Mesenchymal stem cell (in vitro differentiated cells and primary cell): ENCODE measurements around the gene CORO1C.

Experiments used
- DNase-seq: peaks from one replicate; pipeline ENCODE4 v3.0.0-alpha.2; 2013
- H2AFZ ChIP-seq: one replicate; pipeline ENCODE4 v1.6.1; 2013; ENCODE audit warnings: low read depth, mild to moderate bottlenecking, control low read depth, inconsistent platforms, low read length, moderate library complexity
- H2AK5ac ChIP-seq: 2 replicates; pipeline ENCODE4 v1.6.1; 2013; ENCODE audit warnings: low read length, moderate library complexity, mild to moderate bottlenecking, inconsistent platforms; ENCODE audit not compliant: severe bottlenecking
- H2BK120ac ChIP-seq: one replicate; pipeline ENCODE4 v1.6.1; 2013; ENCODE audit warnings: low read depth, mild to moderate bottlenecking, inconsistent platforms, low read length, moderate library complexity
- H2BK12ac ChIP-seq, 2 experiments: one replicate each; pipeline ENCODE4 v1.6.1; 2013; ENCODE audit warnings: inconsistent platforms in 2 of 2, low read length in 2 of 2, mild to moderate bottlenecking in 2 of 2, moderate library complexity in 2 of 2, control low read depth in 1 of 2
- H2BK15ac ChIP-seq: one replicate; pipeline ENCODE4 v1.6.1; 2013; ENCODE audit warnings: mild to moderate bottlenecking, low read depth, inconsistent platforms; ENCODE audit not compliant: poor library complexity, severe bottlenecking
- H2BK5ac ChIP-seq: 2 replicates; pipeline ENCODE4 v1.6.1; 2013; ENCODE audit warnings: low read depth, mild to moderate bottlenecking, low read length, control low read depth, inconsistent platforms; ENCODE audit not compliant: poor library complexity, severe bottlenecking
- H3K14ac ChIP-seq, 2 experiments: one replicate each; pipeline ENCODE4 v1.6.1; 2013; ENCODE audit warnings: inconsistent platforms in 2 of 2, low read length in 2 of 2, control low read depth in 1 of 2, mild to moderate bottlenecking in 1 of 2, moderate library complexity in 1 of 2
- H3K18ac ChIP-seq, 2 experiments: one replicate each; pipeline ENCODE4 v1.6.1; 2013; ENCODE audit warnings: inconsistent platforms in 2 of 2, low read length in 2 of 2, control low read depth in 1 of 2, low read depth in 1 of 2, mild to moderate bottlenecking in 1 of 2
- H3K23ac ChIP-seq, 2 experiments: one replicate each; pipeline ENCODE4 v1.6.1; 2013; ENCODE audit warnings: inconsistent platforms in 2 of 2, low read length in 2 of 2, mild to moderate bottlenecking in 2 of 2, moderate library complexity in 2 of 2, control low read depth in 1 of 2
- H3K27ac ChIP-seq: 2 replicates; pipeline ENCODE4 v1.5.1; 2013; ENCODE audit warnings: mild to moderate bottlenecking, moderate library complexity, low read length, control low read depth, inconsistent platforms; ENCODE audit not compliant: poor library complexity, severe bottlenecking
- H3K27me3 ChIP-seq, 2 experiments: 2 replicates each; pipeline versions ENCODE4 v1.6.1 to v1.7.0; 2013; ENCODE audit warnings: low read length in 2 of 2, mild to moderate bottlenecking in 2 of 2, moderate library complexity in 2 of 2, control low read depth in 1 of 2, inconsistent platforms in 1 of 2; ENCODE audit not compliant: control insufficient read depth in 1 of 2, insufficient read depth in 1 of 2
- H3K36me3 ChIP-seq, 2 experiments: 2 replicates each; pipeline versions ENCODE4 v1.6.1 to v1.7.0; 2013; ENCODE audit warnings: low read length in 2 of 2, control low read depth in 1 of 2, inconsistent platforms in 1 of 2, low read depth in 1 of 2, mild to moderate bottlenecking in 1 of 2; ENCODE audit not compliant: insufficient read depth in 2 of 2, control insufficient read depth in 1 of 2
- H3K4ac ChIP-seq, 2 experiments: one replicate each; pipeline ENCODE4 v1.6.1; 2013; ENCODE audit warnings: inconsistent platforms in 2 of 2, low read length in 2 of 2, mild to moderate bottlenecking in 2 of 2, moderate library complexity in 2 of 2, control low read depth in 1 of 2, low read depth in 1 of 2
- H3K4me1 ChIP-seq: 2 replicates; pipeline ENCODE4 v1.6.1; 2013; ENCODE audit warnings: low read depth, low read length, control low read depth; ENCODE audit not compliant: control insufficient read depth, insufficient read depth
- H3K4me2 ChIP-seq: 2 replicates; pipeline ENCODE4 v1.6.1; 2013; ENCODE audit warnings: low read length, mild to moderate bottlenecking, inconsistent platforms; ENCODE audit not compliant: poor library complexity, severe bottlenecking
- H3K4me3 ChIP-seq, 2 experiments: 2 replicates each; pipeline versions ENCODE4 v1.5.1 to v1.7.0; 2013; ENCODE audit warnings: low read length in 2 of 2, mild to moderate bottlenecking in 2 of 2, control low read depth in 1 of 2, low read depth in 1 of 2; ENCODE audit not compliant: insufficient read depth in 1 of 2
- H3K79me1 ChIP-seq: replicated peaks from 2 replicates; pipeline ENCODE4 v1.6.1; 2013; ENCODE audit warnings: mild to moderate bottlenecking, control low read depth, low read length, inconsistent platforms; ENCODE audit not compliant: poor library complexity, severe bottlenecking
- H3K9ac ChIP-seq: 2 replicates; pipeline ENCODE4 v1.7.0; 2013; ENCODE audit warnings: mild to moderate bottlenecking, low read length, moderate library complexity
- H3K9me3 ChIP-seq: 2 replicates; pipeline ENCODE4 v1.7.0; 2013; ENCODE audit warnings: mild to moderate bottlenecking, low read length; ENCODE audit not compliant: control insufficient read depth
- H4K8ac ChIP-seq: one replicate; pipeline ENCODE4 v1.6.1; 2013; ENCODE audit warnings: inconsistent platforms, mild to moderate bottlenecking, low read length, moderate library complexity
- H4K91ac ChIP-seq: one replicate; pipeline ENCODE4 v1.6.1; 2013; ENCODE audit warnings: mild to moderate bottlenecking, low read length, inconsistent platforms
- WGBS: methylation state at CpG from one replicate; pipeline ENCODE4 v1.1.7; 2013; ENCODE audit warnings: mixed read lengths; 5-methylcytosine and 5-hydroxymethylcytosine counted together

Gene CORO1C

GRCh38 chr12:108647585-108648287, 83.6 kb downstream of the CORO1C start:
- H3K14ac ChIP-seq, result no peak overlapping the region
- H2BK12ac ChIP-seq, result no peak overlapping the region
- 96% methylated on average over 11 of the region's 11 CpGs for WGBS
- no peak overlapping the region for H3K4me2 ChIP-seq
- H3K4me3 ChIP-seq, result no peak overlapping the region
- H4K91ac ChIP-seq, result no peak overlapping the region
- H2BK5ac ChIP-seq, result no peak overlapping the region
- H3K4me1 ChIP-seq, result peaks cover 5% of the 10 kb centered on the region
- no peak overlapping the region for H3K4ac ChIP-seq
- no peak overlapping the region for H2AFZ ChIP-seq
- no peaks in the 10 kb centered on the region for H3K27me3 ChIP-seq
- no peak overlapping the region for H3K18ac ChIP-seq
- peak overlapping the region; percentile 57 for H4K8ac ChIP-seq
- no peak overlapping the region for H3K23ac ChIP-seq
- H2BK15ac ChIP-seq, result no peak overlapping the region
- H3K9ac ChIP-seq, result peak overlapping the region; percentile 39
- peaks cover 45 to 89% of the 10 kb centered on the region in 2 experiments for H3K36me3 ChIP-seq
- H3K27ac ChIP-seq, result no peak overlapping the region
- no peak for DNase-seq
- H3K79me1 ChIP-seq, result peaks cover 34% of the 10 kb centered on the region
- H2AK5ac ChIP-seq, result no peak overlapping the region
- H2BK120ac ChIP-seq, result no peak overlapping the region
- no peaks in the 10 kb centered on the region for H3K9me3 ChIP-seq

- Histone ChIP-seq H2BK15ac (no peak overlapping the region), H3K18ac (no peak overlapping the region), H3K4me2 (no peak overlapping the region), H2BK12ac (no peak overlapping the region), H2AFZ (no peak overlapping the region), H4K91ac (no peak overlapping the region), H2BK120ac (no peak overlapping the region), H3K9ac (peak overlapping the region; percentile 39), H3K4me1 (peaks cover 5% of the 10 kb centered on the region), H3K79me1 (peaks cover 36% of the 10 kb centered on the region), H3K4me3 (no peak overlapping the region), H3K9me3 (no peaks in the 10 kb centered on the region), H3K4ac (no peak overlapping the region), H3K23ac (no peak overlapping the region), H2BK5ac (no peak overlapping the region), H3K27me3 (no peaks in the 10 kb centered on the region), H3K27ac (no peak overlapping the region), H4K8ac (no peak overlapping the region), H3K14ac (no peak overlapping the region), H3K36me3 (peaks cover 47 to 81% of the 10 kb centered on the region in 2 experiments), H2AK5ac (no peak overlapping the region)
- DNase-seq, result no peak
- 94% methylated on average over 7 of the region's 10 CpGs for whole genome bisulfite sequencing
Measured at GRCh38 chr12:108646600-108647579, 84.4 kb downstream of the CORO1C start.

GRCh38 chr12:108645686-108646599, 85.4 kb downstream of the CORO1C start:
- H3K9me3 ChIP-seq, result no peaks in the 10 kb centered on the region
- H3K4ac ChIP-seq, result no peak overlapping the region
- no peak overlapping the region for H2AK5ac ChIP-seq
- peak overlapping the region; percentile 39 for H3K9ac ChIP-seq
- no peak overlapping the region for H3K27ac ChIP-seq
- peaks cover 52 to 72% of the 10 kb centered on the region in 2 experiments for H3K36me3 ChIP-seq
- H4K8ac ChIP-seq, result peak overlapping the region; percentile 55
- H3K4me3 ChIP-seq, result no peak overlapping the region
- 96% methylated on average over 11 of the region's 15 CpGs for WGBS
- H3K4me1 ChIP-seq, result peaks cover 14% of the 10 kb centered on the region
- no peak overlapping the region for H4K91ac ChIP-seq
- no peak overlapping the region for H2BK5ac ChIP-seq
- H3K4me2 ChIP-seq, result no peak overlapping the region
- H3K18ac ChIP-seq, result peak overlapping the region in 1 of 2 experiments; percentile 23
- H2BK12ac ChIP-seq, result peak overlapping the region in 1 of 2 experiments; percentile 31
- H3K79me1 ChIP-seq, result peaks cover 37% of the 10 kb centered on the region
- H2BK120ac ChIP-seq, result no peak overlapping the region
- H3K23ac ChIP-seq, result peak overlapping the region in 1 of 2 experiments; percentile 35
- no peak overlapping the region for H2BK15ac ChIP-seq
- H3K27me3 ChIP-seq, result no peaks in the 10 kb centered on the region
- H2AFZ ChIP-seq, result no peak overlapping the region
- H3K14ac ChIP-seq, result no peak overlapping the region
- DNase-seq, result no peak
